Colonic mucosa (tissue), 4 donors: ENCODE measurements around the gene DLST. TPM values are rescaled to one million over a fixed set of nuclear protein-coding genes. Genes with fewer than 3 reads are reported as not detected.

ENCODE experiments used
- DNase-seq: peaks from one replicate; pipeline ENCODE4 v3.0.0-alpha.2; 2020
- H3K27ac ChIP-seq: fragments of 200-600 bp; one replicate; pipeline ENCODE4 v1.8.0; 2021
- H3K27me3 ChIP-seq: fragments of 200-600 bp; one replicate; pipeline ENCODE4 v1.8.0; 2021
- H3K36me3 ChIP-seq: fragments of 200-600 bp; one replicate; pipeline ENCODE4 v1.8.0; 2021
- H3K4me1 ChIP-seq: fragments of 200-600 bp; one replicate; pipeline ENCODE4 v1.8.0; 2021; ENCODE audit warnings: mild to moderate bottlenecking
- H3K4me3 ChIP-seq: fragments of 200-600 bp; one replicate; pipeline ENCODE4 v1.8.0; 2021
- H3K9ac ChIP-seq, 2 donors: one replicate each; pipeline ENCODE4 v1.7.0; 2013; ENCODE audit warnings: control low read depth in 2 of 2, low read depth in 2 of 2, low read length in 2 of 2
- H3K9me3 ChIP-seq: fragments of 200-600 bp; one replicate; pipeline ENCODE4 v1.8.0; 2021
- intact Hi-C: fragments of 100-400 bp; cut with DNase I; formaldehyde crosslinking; loops from one replicate; pipeline ENCODE4 v1.14.1; 2022
- total RNA-seq, 2 donors: library from RNA; stranded (reverse); fragmentation: NEBNext Ultra II Directional in 1 of 2; extraction: Animal tissue kit (Norgen Biotek cat#: 25700) in 1 of 2; gene quantifications; one replicate each; pipeline ENCODE4 v1.2.1, GENCODE V29; 2021
- TF ChIP-seq, protein P1 (sequence below): fragments of 200-600 bp; IDR thresholded peaks from one replicate; pipeline ENCODE4 v1.8.0; 2022; ENCODE audit warnings: antibody characterized with exemption, mild to moderate bottlenecking
- donor health status: healthy.
- donor health status: DM: no; HTN: no; CAD: no.
- donor health status: DM: no; HTN: no; CAD: no.

DLST gene
- total RNA-seq, 2 donors from 2014 or later: 148 to 149 TPM

DNA sequence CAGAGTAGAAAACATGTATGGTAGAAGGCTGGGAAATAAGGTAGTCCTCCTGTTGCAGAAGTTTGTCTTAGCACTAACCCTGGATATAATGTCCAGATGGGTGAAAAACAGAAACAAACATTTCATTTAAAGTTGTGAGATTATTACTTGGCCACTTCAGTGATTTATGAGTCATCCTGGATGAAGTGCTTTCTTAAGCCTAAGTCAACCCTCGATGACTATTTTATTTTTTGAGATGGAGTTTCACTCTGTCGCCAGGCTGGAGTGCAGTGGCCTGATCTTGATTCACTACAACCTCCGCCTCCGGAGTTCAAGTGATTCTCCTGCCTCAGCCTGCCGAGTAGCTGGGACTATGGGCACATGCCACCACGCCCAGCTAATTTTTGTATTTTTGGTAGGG is 10.2 kb downstream of the DLST start:
- intact Hi-C loops: no loop called here
- no peak overlapping the region for H3K27ac ChIP-seq
- TF ChIP-seq, protein P1, sequence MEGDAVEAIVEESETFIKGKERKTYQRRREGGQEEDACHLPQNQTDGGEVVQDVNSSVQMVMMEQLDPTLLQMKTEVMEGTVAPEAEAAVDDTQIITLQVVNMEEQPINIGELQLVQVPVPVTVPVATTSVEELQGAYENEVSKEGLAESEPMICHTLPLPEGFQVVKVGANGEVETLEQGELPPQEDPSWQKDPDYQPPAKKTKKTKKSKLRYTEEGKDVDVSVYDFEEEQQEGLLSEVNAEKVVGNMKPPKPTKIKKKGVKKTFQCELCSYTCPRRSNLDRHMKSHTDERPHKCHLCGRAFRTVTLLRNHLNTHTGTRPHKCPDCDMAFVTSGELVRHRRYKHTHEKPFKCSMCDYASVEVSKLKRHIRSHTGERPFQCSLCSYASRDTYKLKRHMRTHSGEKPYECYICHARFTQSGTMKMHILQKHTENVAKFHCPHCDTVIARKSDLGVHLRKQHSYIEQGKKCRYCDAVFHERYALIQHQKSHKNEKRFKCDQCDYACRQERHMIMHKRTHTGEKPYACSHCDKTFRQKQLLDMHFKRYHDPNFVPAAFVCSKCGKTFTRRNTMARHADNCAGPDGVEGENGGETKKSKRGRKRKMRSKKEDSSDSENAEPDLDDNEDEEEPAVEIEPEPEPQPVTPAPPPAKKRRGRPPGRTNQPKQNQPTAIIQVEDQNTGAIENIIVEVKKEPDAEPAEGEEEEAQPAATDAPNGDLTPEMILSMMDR: no peak
- H3K4me3 ChIP-seq: no peak overlapping the region
- H3K9ac ChIP-seq: no peak overlapping the region
- DNase-seq: no peak
- no peaks in the 10 kb centered on the region for H3K27me3 ChIP-seq
- no peaks in the 10 kb centered on the region for H3K4me1 ChIP-seq
- H3K36me3 ChIP-seq: peaks cover 42% of the 10 kb centered on the region
- H3K9me3 ChIP-seq: no peaks in the 10 kb centered on the region

DNA sequence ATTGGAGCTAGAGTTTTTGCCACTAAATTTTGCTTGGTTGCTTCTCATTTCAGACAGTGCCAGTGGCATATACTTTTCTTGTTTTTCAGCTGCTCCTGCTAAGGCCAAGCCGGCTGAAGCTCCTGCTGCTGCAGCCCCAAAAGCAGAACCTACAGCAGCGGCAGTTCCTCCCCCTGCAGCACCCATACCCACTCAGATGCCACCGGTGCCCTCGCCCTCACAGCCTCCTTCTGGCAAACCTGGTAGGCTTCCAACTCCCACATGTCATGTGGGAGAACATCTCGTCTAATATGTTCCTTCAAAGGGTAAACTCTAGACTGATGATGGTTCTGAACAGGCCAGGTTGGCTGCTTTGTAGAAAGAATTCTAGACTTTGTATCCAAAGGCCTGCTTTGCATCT is 11.0 kb downstream of the DLST start:
- Histone ChIP-seq H3K9me3 (no peaks in the 10 kb centered on the region), H3K36me3 (peaks cover 46% of the 10 kb centered on the region), H3K4me1 (no peaks in the 10 kb centered on the region), H3K27me3 (no peaks in the 10 kb centered on the region), H3K9ac (no peak overlapping the region), H3K4me3 (no peak overlapping the region), H3K27ac (no peak overlapping the region)
- DNase-seq: no peak
- intact Hi-C loops: no loop called here
- TF ChIP-seq, protein P1: no peak

DNA sequence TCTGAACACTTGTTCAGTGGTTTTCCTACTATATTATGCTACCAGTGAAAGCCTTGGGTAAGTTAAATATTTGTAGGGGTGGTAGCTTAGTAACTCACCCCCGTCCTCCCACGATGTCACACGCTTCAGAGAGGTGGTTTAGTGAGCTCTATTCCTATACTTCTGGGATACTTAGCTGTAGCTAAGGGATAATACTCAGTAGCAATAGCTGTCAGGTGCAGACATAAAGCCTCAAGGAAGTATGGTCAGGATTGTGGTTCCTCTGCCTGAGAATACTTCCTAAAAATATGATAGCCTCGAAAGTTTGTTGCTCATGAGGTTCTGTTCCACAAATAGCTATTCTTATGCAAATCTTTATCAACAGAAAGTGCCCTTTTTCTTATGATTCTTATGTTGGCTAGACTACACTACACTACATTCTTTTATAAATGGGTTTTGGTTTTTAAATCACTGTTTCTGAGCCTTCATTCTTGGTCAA is 11.9 kb downstream of the DLST start:
- Histone ChIP-seq H3K9ac (no peak overlapping the region), H3K36me3 (peaks cover 52% of the 10 kb centered on the region), H3K9me3 (no peaks in the 10 kb centered on the region), H3K4me1 (no peaks in the 10 kb centered on the region), H3K4me3 (no peak overlapping the region), H3K27ac (no peak overlapping the region), H3K27me3 (no peaks in the 10 kb centered on the region)
- TF ChIP-seq, protein P1: no peak
- intact Hi-C loops: no loop called here
- DNase-seq: no peak

DNA sequence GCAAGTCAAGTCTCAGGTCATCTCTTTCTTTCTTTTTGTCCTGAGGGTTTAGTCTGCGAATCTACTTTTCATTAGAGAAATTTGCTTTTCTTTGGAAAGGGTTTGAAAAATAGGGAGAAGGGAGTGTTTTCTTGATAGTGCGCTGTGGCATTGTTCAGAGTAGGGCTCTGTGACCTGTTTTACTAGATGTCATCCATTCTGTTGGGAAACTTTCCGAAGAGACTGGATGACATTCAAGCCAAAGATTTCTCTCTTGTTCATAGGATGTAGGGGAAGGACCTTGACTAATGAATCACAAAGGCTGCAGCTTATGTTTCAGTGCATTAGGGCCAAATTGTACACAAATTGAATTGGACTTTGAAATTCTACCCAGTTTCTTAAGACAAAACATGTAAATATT is 14.7 kb downstream of the DLST start:
- intact Hi-C loops: no loop called here
- Histone ChIP-seq H3K36me3 (peaks cover 63% of the 10 kb centered on the region), H3K9me3 (no peaks in the 10 kb centered on the region), H3K27me3 (no peaks in the 10 kb centered on the region), H3K9ac (no peak overlapping the region), H3K4me1 (no peaks in the 10 kb centered on the region), H3K4me3 (no peak overlapping the region), H3K27ac (no peak overlapping the region)
- TF ChIP-seq, protein P1: no peak
- DNase-seq: no peak

DNA sequence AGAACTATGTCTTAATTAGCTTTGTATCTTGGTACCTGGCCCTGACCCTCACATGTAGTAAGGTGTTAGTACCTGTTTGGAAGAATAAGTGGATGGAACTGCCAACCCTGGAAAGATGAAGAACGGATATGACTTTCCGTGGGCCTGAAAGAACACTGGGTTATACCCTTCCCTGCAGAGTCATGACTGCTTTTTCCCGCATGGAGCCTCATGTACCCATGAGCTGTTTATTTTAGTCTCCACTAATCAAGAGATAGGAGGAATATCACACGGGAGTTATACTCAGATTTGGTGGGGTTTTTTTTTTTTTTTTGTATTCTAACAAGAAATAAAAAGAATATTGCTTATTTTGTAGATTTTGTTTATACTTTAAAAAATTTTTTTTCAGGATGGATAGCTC is 15.9 kb downstream of the DLST start:
- H3K36me3 ChIP-seq: peaks cover 67% of the 10 kb centered on the region
- H3K9me3 ChIP-seq: no peaks in the 10 kb centered on the region
- H3K4me1 ChIP-seq: no peaks in the 10 kb centered on the region
- TF ChIP-seq, protein P1: no peak
- DNase-seq: no peak
- H3K27ac ChIP-seq: no peak overlapping the region
- H3K9ac ChIP-seq: no peak overlapping the region
- intact Hi-C loops: no loop called here
- H3K27me3 ChIP-seq: no peaks in the 10 kb centered on the region
- no peak overlapping the region for H3K4me3 ChIP-seq

DNA sequence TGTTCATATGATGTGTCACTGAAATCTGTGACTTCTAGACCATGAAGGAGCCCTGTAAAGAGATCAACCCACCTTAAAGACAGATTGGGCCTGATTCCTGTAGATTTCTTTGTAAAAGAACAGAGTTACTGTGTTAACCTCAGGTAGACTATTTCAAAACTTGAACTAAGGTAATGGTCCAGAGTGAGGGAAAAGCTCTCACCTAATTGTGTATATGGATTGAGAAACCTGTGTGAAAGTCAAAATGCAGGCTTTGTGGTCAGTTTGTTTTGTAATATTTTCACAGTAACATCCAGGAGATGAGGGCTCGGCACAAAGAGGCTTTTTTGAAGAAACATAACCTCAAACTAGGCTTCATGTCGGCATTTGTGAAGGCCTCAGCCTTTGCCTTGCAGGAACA is 16.4 kb downstream of the DLST start:
- Histone ChIP-seq H3K9me3 (no peaks in the 10 kb centered on the region), H3K36me3 (peaks cover 67% of the 10 kb centered on the region), H3K4me1 (no peaks in the 10 kb centered on the region), H3K4me3 (no peak overlapping the region), H3K27me3 (no peaks in the 10 kb centered on the region), H3K9ac (no peak overlapping the region), H3K27ac (no peak overlapping the region)
- DNase-seq: no peak
- TF ChIP-seq, protein P1: no peak
- intact Hi-C loops: no loop called here
